ENCODE data around the gene ZFYVE26.

- TF ChIP-seq EZH2 (IDR thresholded peaks at IDR 0.05), result no peak
- TF ChIP-seq, protein P1, sequence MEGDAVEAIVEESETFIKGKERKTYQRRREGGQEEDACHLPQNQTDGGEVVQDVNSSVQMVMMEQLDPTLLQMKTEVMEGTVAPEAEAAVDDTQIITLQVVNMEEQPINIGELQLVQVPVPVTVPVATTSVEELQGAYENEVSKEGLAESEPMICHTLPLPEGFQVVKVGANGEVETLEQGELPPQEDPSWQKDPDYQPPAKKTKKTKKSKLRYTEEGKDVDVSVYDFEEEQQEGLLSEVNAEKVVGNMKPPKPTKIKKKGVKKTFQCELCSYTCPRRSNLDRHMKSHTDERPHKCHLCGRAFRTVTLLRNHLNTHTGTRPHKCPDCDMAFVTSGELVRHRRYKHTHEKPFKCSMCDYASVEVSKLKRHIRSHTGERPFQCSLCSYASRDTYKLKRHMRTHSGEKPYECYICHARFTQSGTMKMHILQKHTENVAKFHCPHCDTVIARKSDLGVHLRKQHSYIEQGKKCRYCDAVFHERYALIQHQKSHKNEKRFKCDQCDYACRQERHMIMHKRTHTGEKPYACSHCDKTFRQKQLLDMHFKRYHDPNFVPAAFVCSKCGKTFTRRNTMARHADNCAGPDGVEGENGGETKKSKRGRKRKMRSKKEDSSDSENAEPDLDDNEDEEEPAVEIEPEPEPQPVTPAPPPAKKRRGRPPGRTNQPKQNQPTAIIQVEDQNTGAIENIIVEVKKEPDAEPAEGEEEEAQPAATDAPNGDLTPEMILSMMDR (IDR thresholded peaks at IDR 0.05), result no peak
- no peak for TF ChIP-seq EZH2phosphoT487 (IDR thresholded peaks at IDR 0.05)
These were observed 53.1 kb downstream of the ZFYVE26 start for GRCh38 chr14:67763158-67763822.
